HG02840 (cell line): Measurements from ENCODE around the gene PKM.
A peak's percentile ranks its signal among the peaks of the same experiment; 100 is the strongest.

Experiments used
- ATAC-seq: cut with Tn5 transposase; IDR thresholded peaks from one replicate; pipeline ENCODE4 v1.9.1; 2021; ENCODE audit warnings: mild to moderate bottlenecking, moderate library complexity, moderate number of reproducible peaks; ENCODE audit not compliant: unreplicated experiment, low FRiP score

PKM gene

DNA sequence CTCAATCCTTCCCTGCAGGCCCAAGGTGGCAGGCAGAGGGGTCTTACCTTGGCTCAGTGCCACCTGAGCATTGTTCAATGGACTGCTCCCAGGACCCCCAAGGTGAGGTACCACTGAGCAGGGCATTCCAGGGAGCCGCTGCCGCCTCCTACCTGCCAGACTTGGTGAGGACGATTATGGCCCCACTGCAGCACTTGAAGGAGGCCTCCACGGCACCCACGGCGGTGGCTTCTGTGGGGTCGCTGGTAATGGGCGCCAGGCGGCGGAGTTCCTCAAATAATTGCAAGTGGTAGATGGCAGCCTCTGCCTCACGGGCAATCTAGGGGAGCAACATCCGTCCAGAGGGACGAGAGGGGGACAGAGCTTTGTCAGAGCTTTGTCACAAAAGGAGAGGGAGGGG lies 28.7 kb downstream of the PKM start:
- ATAC-seq = no peak

GRCh38 chr15:72201391-72201921 lies 29.5 kb downstream of the PKM start:
- ATAC-seq = no peak

GRCh38 chr15:72200395-72201237 lies 30.4 kb downstream of the PKM start:
- ATAC-seq = no peak

DNA sequence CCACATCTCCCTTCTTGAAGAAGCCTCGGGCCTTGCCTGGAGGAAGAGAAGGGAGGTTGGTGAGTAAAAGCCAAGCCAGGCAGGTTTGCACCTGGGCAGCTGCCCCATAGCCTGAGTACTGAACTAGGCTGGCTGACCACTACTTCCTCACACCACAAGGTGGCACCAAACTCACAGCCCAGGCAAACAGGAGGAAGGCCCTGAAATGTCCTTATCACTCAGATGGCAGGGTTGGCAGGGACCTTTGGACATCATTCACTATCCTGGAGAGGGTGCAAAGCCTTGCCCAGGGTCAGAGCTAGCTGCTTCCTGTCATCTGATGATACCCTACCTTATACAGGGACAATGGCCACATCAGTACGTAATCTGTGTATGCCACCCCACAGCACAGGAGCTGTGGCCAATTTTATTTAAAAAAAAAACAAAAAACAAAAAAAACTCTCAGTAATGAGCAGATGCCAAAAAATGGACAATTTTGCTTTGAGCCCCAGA lies 31.2 kb downstream of the PKM start:
- ATAC-seq = peak; percentile 46

- ATAC-seq = no peak
Observed at GRCh38 chr15:72199205-72199515, 31.8 kb downstream of the PKM start.

GRCh38 chr15:72198356-72199204 lies 32.4 kb downstream of the PKM start:
- ATAC-seq = no peak

DNA sequence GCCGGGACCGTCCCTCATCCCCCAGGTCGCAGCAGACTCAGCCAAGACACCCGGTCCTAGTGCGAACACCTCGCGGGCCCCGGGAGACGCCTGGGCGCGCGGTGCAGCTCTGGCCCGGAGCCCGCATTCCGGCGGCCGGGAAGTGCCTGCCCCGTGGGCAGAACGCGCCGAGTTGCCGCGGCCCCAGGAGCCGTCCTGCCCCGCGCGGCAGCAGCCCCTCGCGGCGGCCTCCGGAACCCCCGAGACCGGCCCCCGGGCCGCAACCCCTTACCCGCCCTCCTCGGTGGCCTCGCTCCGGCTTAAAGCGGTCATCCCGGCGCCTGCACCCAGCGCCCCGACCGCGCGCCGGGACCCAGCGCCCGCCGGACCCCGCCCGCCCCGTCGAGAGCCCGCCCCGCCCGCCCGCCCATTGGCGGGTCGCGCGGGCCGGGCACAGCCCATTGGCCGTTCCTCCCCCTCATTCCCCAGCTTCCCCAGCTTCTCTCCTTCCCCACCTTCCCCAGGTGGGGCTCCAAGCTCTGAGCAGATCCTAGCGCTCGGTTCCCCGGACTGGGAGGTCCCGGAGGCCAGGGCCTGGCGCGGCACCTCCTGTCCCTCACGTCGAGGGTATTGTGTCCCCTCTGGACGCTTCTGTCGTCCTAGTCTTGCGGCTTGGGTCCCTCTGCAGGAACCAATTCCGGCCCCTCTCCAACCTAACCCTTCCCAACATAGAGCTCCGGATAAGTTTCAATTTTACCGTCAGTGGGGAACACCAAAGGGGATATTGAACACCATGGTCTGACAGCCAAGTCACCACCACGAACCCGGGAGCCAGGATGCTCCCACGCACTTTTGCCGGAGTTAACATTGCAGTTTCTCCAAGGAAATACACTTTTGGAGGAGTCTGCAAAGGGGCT lies 33.3 kb downstream of the PKM start, which contains the start of gene GRAMD2A:
GRAMD2A (minus strand) TSS at position 328 of the 896 bp plus-strand sequence.
- ATAC-seq = no peak

DNA sequence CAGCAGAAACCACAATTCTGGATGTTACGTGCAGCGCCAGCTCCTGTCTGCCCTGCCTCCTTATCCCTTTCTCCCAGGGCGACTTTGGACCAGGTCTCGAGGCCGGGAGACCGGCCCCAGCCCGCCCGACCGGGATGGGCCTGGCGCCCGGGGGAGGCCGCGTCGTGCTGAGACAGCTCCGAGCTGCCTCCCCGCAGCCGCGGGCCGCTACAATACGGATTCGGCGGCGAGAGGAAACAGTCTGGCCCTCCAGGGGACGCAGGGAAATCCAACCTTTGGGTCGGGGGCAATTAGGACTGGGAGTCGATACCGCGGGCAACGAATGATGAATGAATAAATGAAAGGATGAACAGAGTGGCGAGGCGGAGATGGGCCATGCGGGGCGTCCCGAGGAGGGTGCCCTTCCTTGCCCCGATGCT lies 33.9 kb downstream of the PKM start:
- ATAC-seq = no peak

- no peak for ATAC-seq
Observed at GRCh38 chr15:72196409-72197040, 34.5 kb downstream of the PKM start.

GRCh38 chr15:72195101-72195511 lies 35.9 kb downstream of the PKM start:
- no peak for ATAC-seq

- no peak for ATAC-seq
Observed at GRCh38 chr15:72193836-72194396, 37.1 kb downstream of the PKM start.

DNA sequence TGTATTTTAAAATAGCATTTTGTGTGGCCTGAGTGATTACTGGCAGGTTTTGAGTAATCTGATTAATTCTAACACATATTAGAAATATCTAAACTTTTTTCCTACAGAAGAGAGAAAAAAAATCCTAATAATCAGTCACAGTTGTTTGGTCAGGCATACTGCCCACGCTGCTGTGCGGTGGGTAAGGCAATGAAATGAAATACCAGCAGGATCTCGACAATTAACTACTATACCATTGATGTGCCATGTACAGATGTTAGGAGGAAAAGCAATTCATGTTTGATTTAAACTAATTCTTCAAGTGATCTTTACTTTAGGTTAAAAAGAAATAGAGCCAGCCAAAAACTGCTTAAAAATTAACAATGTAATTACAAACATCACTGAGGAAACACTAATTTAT lies 38.6 kb downstream of the PKM start:
- no peak for ATAC-seq

DNA sequence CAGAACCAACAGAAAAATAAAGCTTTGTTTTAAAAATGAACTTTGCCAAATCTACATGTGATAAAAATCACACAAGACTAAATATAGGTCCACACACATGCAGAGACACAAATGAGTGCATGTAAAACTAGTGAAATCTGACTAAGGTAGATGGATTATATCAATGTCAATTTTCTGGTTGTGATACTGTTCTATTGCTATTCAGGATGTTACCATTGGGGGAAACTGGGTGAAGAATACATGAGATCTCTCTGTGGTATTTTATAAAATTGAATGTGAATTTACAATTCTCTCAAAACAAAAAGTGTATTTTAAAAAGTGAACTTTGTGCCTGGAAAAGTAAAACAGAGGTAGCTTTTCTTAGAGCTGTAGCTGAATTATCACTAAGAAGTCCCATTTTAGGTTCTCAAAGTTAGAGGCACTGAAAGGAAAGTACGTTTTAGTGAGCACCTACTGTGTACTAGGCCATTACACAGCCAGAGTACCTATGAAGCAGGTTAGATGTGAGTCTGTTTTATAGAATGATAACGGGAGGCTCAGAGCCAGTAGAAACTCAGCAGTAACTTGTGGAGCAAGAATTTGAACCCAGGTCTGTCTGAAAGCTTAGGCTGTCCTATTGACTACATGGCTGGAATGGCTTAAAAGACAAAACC lies 41.6 kb downstream of the PKM start:
- no peak for ATAC-seq

- no peak for ATAC-seq
Observed at GRCh38 chr15:72184165-72184811, 46.7 kb downstream of the PKM start.

GRCh38 chr15:72183781-72184164 lies 47.2 kb downstream of the PKM start:
- no peak for ATAC-seq

GRCh38 chr15:72182673-72183072 lies 48.3 kb downstream of the PKM start:
- ATAC-seq = no peak

- no peak for ATAC-seq
Observed at GRCh38 chr15:72182244-72182643, 48.7 kb downstream of the PKM start.

DNA sequence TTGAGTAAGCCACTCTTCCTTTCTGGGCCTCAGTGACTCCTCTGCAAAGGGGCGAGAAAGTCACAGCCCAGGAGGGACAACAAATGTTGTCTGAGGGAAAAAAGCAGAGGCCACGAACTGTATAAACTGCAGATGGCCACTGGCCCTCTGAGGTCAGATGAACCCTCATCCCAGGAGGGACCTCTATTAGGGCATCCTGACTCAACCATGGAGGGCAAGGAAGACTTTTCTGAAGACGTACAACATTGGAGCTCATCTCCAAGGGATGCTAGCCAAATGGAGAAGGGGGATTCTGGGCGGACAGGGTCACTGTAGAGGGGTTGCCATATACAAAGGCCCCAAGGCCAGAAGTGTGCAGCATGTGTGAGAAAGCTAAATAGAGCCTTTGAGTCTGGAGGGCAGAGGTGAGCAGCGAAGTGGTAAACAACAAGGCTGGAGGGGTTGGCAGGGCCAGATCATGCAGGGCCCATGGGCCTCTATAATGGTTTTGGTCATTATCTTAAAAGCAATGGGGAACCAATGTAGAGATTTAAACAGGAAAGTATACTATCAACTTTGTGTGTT lies 50.1 kb downstream of the PKM start:
- ATAC-seq = no peak
